ENCODE measurements around the gene PACSIN2. TPM values are rescaled to one million over a fixed set of nuclear protein-coding genes. Genes with fewer than 3 reads are reported as not detected.
"Not testable (repeated sequence)": the region's sequence is repeated elsewhere in the genome, so short reads cannot be mapped to it uniquely, and the experiment has no call there.

PACSIN2 gene
- total RNA-seq, 1 donor from 2014 or later, result 93.7 TPM

DNA sequence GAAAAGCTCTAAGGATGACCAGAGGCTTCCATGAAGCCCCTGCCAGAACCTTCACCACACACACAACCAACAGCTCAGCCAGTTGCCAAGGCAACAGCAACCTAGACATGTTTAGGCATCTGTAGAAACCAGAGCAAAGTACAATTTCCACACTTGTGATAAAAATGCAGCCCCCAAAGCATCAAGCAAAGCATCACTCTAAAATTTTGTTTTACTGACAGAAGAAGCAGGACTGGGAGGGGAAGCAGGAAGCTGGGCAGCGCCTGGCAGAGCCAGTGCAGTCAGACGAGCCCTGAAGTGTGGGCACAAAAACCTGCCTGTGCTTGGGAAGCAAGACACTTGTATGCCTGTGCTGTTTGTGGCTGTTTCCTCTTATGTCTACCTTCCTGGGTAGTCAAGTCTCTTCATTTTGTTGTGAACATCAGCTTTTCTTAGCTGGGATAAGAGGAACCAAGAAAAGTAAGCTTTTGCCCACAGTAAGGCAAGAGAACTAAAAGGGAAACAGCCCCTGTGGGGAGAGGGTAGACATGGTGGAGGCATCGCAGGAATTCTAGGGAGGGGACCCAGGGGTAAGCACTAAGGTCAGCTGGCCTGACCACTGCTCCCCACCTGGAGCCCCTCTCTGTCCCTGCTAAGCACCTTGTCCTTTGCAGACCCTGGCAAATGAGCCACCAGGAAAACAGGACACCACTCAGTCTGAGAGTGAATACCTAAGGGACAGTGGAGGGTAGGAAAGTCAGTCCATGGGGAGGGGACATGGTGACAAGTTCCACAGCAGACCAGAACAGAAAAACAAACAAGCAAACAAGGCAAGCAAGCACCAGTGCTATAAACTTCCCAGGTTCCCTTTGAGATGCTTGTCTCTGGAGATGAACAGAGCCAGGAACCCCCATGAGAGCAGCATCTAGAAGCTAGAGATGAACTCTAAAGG is 13.4 kb downstream of the PACSIN2 start:
- no peak for DNase-seq (ENCODE audit: low spot score)

GRCh38 chr22:43000441-43001175 is 14.3 kb downstream of the PACSIN2 start:
- Mint-ChIP-seq H3K27ac (ENCODE audit: unreplicated experiment) (no peak overlapping the region), H3K27me3 (ENCODE audit: unreplicated experiment) (peaks cover 4% of the 10 kb centered on the region), H3K9me3 (ENCODE audit: unreplicated experiment) (no peaks in the 10 kb centered on the region), H3K4me1 (ENCODE audit: unreplicated experiment) (peaks cover 51% of the 10 kb centered on the region), H3K36me3 (ENCODE audit: low read depth, unreplicated experiment) (peaks cover 13% of the 10 kb centered on the region), H3K4me3 (ENCODE audit: unreplicated experiment) (no peak overlapping the region)
- TF ChIP-seq CTCF (IDR thresholded peaks at IDR 0.05; ENCODE audit: unreplicated experiment), result no peak
- DNase-seq (ENCODE audit: low spot score), result no peak

More for the DNA sequence above, 13.4 kb downstream of the PACSIN2 start:
- H3K27ac Mint-ChIP-seq (ENCODE audit: unreplicated experiment), result peak overlapping the region; percentile 61
- peaks cover 4% of the 10 kb centered on the region for H3K27me3 Mint-ChIP-seq (ENCODE audit: unreplicated experiment)
- TF ChIP-seq CTCF (IDR thresholded peaks at IDR 0.05; ENCODE audit: unreplicated experiment), result no peak
- peaks cover 13% of the 10 kb centered on the region for H3K36me3 Mint-ChIP-seq (ENCODE audit: low read depth, unreplicated experiment)
- H3K4me1 Mint-ChIP-seq (ENCODE audit: unreplicated experiment), result peaks cover 55% of the 10 kb centered on the region
- no peaks in the 10 kb centered on the region for H3K9me3 Mint-ChIP-seq (ENCODE audit: unreplicated experiment)
- H3K4me3 Mint-ChIP-seq (ENCODE audit: unreplicated experiment), result no peak overlapping the region

DNA sequence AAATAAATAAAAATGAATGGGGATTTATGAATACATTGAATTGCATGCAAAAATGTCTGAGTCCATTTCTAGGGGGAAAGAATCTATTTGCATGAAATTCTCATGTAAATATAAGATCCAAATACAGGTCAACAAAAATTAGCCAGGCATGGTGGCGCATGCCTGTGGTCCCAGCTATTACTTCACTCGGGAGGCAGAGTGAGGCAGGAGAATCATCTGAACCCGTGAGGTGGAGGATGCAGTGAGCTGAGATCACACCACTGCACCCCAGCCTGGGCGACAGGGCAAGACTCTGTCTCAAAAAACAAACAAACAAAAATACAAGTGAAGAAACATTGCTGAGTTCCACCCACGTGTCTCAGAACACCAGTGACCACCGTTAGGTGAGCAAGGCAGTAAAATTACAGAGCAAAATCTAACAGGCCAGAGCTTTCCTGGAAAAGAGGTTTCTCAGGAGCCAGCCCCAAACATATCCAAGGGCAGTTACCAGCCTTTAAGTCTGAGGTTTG is 17.3 kb downstream of the PACSIN2 start:
- Mint-ChIP-seq H3K27me3 (ENCODE audit: unreplicated experiment) (peaks cover 2% of the 10 kb centered on the region), H3K4me1 (ENCODE audit: unreplicated experiment) (peaks cover 43% of the 10 kb centered on the region), H3K4me3 (ENCODE audit: unreplicated experiment) (no peak overlapping the region)

DNA sequence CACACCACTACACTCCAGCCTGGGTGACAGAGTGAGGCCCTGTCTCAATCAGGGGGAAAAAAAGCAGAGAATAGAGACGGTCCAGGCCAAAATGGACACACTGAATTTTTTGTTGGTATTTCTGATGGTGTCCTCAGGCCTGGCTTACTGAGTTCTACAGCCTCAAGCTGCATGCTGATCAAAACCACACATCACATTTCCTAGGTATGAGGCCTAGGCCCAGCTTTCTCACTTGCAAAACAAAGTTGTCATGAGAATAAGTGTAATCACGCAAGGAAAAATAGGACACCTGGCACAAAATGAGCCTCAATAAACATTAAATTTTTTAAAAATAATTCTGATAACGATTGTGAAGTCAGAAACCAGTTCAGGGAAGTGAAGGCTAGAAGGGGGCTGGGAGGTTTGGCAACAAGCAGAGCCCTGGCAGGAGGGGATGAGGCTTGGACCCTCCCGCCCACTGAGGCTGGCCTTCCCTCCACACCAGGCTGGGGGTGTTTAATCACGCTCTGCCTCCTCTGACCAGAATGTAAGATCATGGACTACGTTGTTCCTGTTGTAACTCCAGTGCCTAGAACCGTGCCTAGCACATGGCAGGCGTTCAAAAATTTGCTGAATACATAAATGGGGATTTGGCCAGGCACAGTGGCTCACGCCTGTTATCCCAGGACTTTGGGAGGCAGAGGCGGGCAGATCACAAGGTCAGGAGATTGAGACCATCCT is 18.1 kb downstream of the PACSIN2 start:
- Mint-ChIP-seq H3K27me3 (ENCODE audit: unreplicated experiment) (peaks cover 2% of the 10 kb centered on the region), H3K36me3 (ENCODE audit: low read depth, unreplicated experiment) (peaks cover 8% of the 10 kb centered on the region), H3K27ac (ENCODE audit: unreplicated experiment) (peak overlapping the region; percentile 75), H3K9me3 (ENCODE audit: unreplicated experiment) (no peaks in the 10 kb centered on the region), H3K4me1 (ENCODE audit: unreplicated experiment) (peaks cover 35% of the 10 kb centered on the region), H3K4me3 (ENCODE audit: unreplicated experiment) (peak overlapping the region; percentile 37)
- no peak for TF ChIP-seq CTCF (IDR thresholded peaks at IDR 0.05; ENCODE audit: unreplicated experiment)
- no peak for DNase-seq (ENCODE audit: low spot score)

More for the DNA sequence above, 17.3 kb downstream of the PACSIN2 start:
- TF ChIP-seq CTCF (IDR thresholded peaks at IDR 0.05; ENCODE audit: unreplicated experiment), result no peak
- Mint-ChIP-seq H3K36me3 (ENCODE audit: low read depth, unreplicated experiment) (peaks cover 8% of the 10 kb centered on the region), H3K9me3 (ENCODE audit: unreplicated experiment) (no peaks in the 10 kb centered on the region), H3K27ac (ENCODE audit: unreplicated experiment) (no peak overlapping the region)
- DNase-seq (ENCODE audit: low spot score), result no peak

- H3K4me3 Mint-ChIP-seq (ENCODE audit: unreplicated experiment), result not testable (repeated sequence)
These were observed 19.3 kb downstream of the PACSIN2 start for GRCh38 chr22:42995654-42996053.

More at GRCh38 chr22:42995654-42996053, 19.3 kb downstream of the PACSIN2 start:
- not testable (repeated sequence) for DNase-seq (ENCODE audit: low spot score); H3K27ac Mint-ChIP-seq (ENCODE audit: unreplicated experiment); H3K36me3 Mint-ChIP-seq (ENCODE audit: low read depth, unreplicated experiment); H3K27me3 Mint-ChIP-seq (ENCODE audit: unreplicated experiment); H3K9me3 Mint-ChIP-seq (ENCODE audit: unreplicated experiment)
- peaks cover 23% of the 10 kb centered on the region for H3K4me1 Mint-ChIP-seq (ENCODE audit: unreplicated experiment)

Measured in endothelial cell (in vitro differentiated cells).